CD4-positive, alpha-beta T cell treated with Interleukin-15 for 4 hours (primary cell): Measurements from ENCODE around the gene STK40.
A peak's percentile ranks its signal among the peaks of the same experiment; 100 is the strongest.

ENCODE experiments used
- DNase-seq: peaks from one replicate; pipeline ENCODE4 v3.0.0-alpha.2; 2020; ENCODE audit warnings: low spot score

STK40 gene

DNA sequence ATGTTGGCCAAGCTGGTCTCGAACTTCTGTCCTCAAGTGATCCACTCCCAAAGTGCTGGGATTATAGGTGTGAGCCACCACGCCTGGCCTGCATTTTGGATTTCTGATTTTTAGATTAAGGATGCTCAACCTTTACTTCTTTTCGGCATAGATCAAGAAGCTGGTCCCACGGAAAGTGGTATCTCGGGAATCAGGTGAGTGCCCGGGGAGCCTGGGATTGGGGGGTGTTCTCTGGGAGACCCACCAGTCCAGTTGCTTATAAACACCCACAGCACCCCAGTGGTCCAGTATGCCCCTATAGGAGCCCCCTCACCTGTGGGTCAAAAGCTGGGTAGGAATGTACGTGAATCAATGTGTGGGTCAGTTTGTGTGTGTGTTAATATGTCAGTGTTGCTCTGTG is 76.3 kb downstream of the STK40 start:
- no peak for DNase-seq

DNA sequence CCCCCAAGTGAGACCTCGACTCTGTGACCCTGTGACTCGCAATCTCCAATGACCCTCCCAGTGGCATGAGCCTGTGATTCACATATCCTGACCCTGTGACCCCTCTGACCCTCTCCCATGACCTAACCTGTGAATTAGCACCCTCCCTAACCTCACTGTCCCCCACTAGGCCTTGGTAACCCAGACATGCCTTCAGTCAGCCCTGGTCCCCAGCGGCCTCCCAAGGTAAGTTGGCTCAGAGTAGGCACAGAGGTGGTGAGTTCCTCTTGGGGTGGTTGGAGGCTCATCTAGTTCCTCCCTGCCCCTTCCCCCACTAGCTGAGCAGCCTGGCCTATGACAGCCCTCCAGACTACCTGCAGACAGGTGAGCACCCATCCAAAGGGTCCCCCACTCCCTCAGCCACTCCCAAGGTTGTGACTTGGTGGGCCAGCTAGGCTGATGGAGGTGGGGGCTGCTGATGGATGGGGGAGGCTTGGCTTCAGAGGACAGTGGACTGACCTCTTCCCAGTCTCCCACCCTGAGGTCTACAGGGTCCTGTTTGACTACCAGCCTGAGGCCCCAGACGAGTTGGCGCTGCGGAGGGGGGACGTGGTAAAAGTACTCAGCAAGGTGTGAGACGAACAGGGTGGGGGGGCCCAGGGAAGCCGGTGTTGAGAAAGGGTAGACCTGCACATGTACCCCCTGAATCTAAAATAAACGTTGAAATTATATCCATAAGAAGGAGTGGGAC is 78.0 kb downstream of the STK40 start:
- no peak for DNase-seq

DNA sequence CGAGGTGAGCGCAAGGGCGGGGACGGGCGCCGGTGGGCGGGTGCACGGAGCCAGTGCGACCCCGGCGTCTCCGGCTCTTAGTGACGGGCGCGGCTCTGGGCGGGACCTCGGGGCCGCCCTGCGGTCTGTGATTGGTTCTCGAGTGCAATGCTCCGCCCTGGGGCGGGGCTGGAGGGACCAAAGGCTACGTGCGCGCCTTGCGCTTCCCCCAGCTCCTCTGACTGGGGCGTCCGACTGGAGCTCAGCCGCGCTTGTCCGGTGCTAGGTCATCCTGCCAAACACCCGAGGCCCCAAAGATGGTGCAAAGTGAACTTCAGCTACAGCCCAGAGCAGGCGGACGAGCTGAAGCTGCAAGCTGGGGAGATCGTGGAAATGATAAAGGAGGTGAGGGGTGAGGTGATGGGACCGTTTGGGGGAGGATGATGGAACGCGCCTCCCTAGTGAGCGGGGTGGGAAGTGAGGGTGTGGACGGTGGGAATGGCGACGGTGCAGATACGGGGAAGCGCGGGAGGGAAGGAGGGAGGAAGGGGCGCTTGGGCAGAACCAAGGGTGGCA is 78.7 kb downstream of the STK40 start:
- peak; percentile 94 for DNase-seq

DNA sequence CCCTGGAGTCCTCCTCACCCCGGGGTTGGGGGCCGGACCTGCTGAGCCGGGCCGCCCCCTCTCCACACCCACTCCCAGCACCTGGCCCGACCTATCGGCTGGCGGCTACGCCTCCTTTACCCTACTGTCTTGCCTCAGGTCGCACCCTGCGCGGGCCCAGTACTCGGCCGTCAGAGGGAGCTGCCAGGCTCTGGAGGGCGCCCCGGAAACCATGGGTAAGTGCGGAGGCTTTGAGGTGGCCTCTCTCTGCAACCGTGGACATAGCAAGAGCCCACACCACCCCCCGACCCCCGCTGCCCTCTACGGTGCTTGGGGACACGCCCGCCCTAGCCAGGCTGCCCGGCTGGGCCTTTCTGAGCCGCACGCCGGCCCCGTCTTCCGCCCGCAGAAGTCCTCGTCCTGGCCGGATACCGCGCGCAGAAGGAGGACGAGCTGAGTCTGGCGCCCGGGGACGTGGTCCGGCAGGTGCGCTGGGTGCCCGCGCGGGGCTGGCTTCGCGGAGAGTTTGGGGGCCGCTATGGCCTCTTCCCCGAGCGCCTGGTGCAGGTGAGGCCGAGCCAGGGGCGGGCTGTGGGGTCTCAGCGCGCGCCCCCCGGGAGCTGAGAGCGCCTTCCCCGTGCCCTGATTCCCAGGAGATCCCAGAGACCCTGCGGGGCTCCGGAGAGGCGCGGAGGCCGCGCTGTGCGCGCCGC is 79.4 kb downstream of the STK40 start, which contains the start of gene SH3D21:
TSS of gene SH3D21 (plus strand) at position 159 of the 692 bp plus-strand sequence. CDS start at position 212, 53 bp downstream.
- peak; percentile 37 for DNase-seq

DNA sequence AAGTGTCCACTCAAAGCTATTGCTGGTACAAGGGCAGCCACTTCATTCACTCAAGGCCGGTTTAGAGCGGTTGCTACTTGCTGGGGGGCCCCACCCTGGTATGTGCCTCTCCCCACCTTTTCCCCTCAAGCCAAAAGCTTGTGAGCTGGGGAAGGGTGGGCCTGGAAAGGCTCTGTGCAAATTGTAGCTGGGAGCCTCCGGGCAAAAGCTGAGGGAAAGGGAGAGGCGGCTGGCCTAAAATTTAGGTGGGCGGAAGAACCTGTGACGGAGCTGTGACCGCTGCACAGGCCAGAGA is 79.9 kb downstream of the STK40 start:
- no peak for DNase-seq

DNA sequence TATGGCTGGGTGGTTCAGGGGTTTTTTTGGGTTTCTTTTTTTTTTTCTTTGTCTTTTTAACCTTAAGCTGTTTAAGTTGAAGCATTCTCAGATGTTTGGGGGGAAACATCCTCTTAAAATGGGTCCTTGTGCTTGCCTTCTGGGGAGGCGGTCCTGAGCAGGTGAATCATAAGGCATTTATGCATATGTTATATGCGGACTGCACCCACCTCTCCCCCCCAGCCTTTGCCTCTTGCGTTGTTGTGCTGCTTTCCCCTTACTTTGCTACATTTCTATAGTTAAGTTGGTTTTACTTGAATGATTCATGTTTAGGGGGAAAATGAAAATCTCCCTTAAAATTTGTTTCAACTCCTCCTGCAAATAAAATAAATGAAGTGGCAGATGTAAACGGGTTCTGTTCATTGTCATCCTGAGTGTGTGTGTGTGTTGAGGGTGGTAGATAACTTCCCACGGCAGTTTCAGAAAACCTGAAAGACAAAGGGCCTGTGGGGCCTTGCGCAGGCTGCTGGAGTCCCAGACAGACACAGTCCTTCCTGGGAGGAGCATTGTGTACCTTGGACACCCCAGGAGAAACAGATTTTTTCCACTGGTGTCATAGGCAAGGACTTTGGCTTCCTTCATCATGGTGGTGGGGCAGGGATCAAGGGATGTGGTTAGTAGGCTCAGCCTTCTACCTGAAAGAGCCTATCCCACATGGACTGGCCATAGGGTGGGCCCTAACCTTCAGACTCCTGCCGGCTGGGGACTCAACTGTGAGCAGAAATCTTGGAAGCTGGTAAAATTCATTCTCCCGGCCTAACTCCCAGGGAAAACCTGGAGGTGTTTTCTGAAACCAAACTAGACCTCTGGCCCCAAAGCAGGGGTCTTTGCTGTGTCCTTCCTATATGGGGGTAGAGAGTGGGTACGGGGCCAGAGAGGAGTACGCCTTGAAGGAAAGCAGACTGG is 80.5 kb downstream of the STK40 start:
- no peak for DNase-seq

DNA sequence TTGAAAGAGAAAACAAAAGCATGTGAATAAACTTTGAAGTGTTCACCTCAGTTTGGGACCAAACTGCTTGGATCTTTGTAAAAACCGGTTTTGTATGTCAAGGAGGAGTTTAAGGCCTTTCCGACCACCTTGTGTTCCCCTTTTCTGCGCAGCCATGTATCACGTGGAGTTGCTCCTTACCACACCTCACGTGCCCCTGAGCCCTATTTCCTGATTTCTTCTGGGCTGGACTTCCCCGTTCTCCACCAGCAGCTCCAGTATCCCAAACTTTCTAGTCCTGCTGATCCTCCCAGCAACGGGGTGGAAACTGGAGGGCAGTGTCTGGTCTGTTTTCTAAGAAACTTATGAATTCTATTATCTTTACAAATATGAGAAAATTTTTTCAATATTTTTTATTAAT is 81.2 kb downstream of the STK40 start:
- no peak for DNase-seq

DNA sequence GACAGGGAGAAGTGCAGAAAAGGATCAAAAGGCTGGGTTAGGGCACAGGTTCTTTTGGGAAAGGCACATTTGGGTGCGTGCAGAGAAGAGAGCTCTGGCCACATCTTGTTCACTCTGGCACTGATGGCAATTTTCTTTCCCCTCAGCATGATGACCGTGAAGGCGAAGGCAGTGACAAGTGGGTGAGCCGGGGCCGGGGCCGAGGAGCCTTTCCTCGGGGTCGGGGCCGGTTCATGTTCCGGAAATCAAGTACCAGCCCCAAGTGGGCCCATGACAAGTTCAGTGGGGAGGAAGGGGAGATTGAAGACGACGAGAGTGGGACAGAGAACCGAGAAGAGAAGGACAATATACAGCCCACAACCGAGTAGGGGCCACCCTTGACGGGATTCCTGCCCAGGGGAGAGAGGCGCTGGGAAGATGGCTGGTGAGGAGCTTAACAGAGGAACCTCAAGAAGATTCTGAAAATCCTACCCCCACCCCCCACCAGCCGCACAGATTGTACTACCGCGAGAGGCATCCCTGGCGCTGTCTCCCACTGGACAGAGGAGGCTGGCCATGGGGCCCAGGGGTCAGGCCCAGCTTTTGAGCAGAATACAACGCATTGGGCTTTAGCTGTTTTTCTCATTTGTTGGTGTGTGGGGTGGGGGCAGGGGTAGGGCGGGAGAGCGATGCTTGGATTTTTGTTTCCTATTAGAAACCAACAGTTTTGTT is 81.9 kb downstream of the STK40 start:
- no peak for DNase-seq

DNA sequence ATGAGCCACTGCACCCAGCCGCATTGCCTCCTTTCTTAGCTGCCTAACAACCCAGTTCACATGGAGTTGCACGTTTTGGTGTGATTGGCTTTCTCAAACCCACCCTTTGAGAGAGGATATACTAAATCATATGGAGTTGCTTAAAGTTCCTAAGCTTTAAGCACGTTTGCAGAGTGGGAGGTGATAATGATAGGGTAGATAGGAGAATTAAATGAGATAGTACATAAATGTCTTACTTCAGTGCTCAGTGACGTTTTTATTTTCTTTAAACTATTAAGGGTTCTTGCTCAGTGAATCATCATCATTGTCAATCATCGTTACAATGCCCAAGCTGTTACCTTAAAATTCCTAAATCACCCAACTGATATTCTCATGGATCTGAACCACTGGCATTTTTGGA is 82.5 kb downstream of the STK40 start:
- DNase-seq = no peak

DNA sequence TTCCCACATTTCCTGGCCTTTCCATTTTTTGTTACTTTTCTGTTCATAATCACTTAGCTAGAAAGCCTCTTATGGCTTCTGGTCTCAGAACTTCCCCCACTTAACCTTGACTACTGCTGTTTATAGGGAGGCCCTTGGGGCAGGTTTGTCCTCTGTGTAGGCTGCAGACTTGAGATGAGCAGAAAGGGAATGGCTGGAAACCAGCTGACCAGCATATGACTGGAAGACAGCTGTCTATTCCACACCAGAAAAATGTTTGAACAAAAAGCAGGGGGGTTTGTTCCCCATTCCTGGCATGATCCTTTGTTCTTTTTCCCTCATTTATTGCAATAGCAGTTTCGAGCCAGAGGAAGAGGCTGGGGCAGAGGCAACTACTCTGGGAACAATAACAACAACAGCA is 84.5 kb downstream of the STK40 start:
- no peak for DNase-seq

DNA sequence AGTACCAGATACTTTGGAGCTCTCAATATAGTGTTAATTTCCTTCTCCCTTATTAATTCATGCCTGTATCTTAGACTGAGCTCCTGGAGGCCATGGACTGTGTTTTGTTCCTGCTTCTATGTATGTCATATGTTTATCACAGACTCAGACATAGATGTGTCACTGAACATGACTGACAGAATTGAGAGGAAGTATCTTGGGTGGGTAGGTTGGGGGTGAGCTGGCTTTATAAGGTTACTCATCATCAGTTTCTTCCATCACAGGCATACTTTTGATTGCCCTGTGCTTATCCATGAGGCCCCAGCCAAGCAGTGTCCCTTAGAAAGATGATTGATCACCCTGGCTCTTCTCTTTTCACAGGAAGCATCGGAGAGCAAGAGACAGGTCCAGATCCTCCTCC is 85.2 kb downstream of the STK40 start:
- no peak for DNase-seq

DNA sequence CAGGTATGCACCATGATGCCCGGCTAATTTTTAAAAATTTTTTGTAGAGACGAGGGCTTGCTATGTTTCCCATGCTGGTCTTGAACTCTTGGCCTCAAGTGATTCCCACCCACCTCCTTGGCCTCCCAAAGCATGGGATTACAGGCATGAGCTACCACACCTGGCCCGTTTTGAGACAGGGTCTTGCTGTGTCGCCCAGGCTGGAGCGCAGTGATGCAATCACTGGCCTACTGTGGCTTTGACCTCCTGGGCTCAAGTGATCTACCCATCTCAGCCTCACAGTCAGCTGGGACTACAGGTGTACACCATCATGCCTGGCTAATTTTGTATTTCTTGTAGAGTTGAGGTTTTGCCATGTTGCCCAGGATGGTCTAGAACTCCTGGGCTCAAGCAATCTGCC is 87.1 kb downstream of the STK40 start:
- DNase-seq = no peak

DNA sequence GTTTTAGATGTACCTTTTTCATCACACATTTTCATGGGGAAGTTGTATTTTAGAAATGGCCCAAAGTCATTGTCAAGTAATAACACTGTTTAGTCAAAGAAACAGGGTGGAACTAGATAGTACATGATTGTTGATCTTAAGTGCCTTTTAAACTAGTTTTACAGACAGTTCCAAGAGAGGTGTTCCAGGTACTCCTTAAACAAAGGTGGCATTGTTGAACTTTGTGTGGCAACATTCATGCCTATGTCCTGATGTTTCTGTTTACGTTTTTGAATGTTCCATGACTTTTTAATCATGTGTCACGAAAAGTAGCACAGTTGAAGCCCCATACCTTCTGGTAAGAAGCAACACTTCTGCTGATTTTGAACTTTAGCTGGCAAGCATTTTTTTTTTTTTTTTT is 88.7 kb downstream of the STK40 start:
- no peak for DNase-seq

DNA sequence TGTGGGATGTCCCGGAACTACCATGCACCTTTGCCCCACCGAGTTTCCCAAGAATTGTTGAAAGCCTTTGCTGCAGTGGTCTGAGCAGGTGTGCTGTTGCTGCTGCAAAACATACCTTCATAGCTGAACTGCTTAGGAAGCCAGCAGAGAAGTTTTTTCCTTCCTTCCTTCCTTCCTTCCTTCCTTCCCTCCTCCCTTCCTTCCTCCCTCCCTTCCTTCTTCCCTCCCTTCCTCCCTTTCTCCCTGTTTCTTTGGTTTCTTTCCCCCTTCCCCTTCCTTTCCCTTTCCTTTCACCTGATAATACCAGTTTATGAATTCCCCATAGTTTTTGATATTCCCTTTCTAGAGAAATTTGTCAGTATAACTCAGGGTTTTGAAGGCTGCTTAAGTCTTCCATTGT is 90.3 kb downstream of the STK40 start:
- DNase-seq = no peak
